GM19452 (cell line): ENCODE data around the gene LRR1.
A peak's percentile ranks its signal among the peaks of the same experiment; 100 is the strongest.
"Not testable (repeated sequence)": the region's sequence is repeated elsewhere in the genome, so short reads cannot be mapped to it uniquely, and the experiment has no call there.

Experiments
- ATAC-seq: cut with Tn5 transposase; IDR thresholded peaks from one replicate; pipeline ENCODE4 v1.9.1; 2021; ENCODE audit not compliant: unreplicated experiment

The LRR1 gene, protein sequence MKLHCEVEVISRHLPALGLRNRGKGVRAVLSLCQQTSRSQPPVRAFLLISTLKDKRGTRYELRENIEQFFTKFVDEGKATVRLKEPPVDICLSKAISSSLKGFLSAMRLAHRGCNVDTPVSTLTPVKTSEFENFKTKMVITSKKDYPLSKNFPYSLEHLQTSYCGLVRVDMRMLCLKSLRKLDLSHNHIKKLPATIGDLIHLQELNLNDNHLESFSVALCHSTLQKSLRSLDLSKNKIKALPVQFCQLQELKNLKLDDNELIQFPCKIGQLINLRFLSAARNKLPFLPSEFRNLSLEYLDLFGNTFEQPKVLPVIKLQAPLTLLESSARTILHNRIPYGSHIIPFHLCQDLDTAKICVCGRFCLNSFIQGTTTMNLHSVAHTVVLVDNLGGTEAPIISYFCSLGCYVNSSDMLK

DNA sequence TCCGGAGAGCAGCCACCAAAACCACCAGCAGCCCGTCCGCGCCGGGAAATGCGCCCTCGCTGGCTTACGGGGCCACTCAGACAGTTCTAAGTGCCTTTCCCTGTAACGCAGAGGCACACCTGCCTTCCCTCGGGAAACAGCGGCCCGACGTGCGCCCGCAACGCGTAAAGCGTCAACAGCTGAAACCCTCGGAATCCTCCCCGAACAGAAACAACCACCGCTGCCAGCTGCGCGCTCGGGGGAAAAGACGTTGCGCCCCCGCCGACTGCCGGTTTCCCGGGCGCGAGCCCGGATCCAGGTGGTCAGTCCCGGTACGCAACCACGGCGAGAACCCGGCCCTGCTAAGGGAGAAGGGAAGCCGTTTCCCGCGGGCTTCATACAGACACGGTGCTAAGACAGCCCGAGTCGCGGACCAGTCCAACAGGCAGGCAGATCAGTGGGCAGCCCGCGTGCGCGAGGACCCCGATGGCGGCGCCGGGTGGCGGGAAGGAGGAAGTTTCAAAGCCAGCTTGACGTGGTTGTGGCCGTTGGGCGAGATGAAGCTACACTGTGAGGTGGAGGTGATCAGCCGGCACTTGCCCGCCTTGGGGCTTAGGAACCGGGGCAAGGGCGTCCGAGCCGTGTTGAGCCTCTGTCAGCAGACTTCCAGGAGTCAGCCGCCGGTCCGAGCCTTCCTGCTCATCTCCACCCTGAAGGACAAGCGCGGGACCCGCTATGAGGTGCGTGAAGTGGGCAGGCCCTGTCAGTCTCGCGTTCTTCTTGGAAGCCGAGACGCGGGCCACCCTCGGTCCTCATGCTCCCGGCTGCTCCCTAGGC, at the start of gene LRR1:
Gene LRR1 (plus strand): TSS at position 456 of the 816 bp plus-strand sequence. CDS start 81 bp downstream, at position 537.
- peak; percentile 62 for ATAC-seq

DNA sequence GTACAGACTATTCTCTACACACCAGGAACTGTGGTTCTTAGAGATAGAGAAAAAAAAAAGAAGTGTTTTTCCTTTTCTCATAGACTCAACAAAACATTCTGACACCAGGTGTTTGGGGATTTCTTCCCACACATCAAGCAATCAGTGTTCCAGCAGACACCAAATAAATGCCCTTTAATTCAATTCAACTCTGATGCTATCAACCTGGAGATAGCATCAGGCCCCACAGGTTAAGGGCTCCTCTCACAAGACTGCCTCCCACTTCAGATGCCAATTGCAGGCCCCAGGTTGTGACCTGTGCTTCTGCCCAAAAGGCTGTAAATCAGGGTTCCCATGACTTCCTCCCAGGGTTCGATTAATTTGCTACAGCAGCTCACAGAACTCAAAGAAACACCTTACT, 49.3 kb upstream of the LRR1 start:
- no peak for ATAC-seq

DNA sequence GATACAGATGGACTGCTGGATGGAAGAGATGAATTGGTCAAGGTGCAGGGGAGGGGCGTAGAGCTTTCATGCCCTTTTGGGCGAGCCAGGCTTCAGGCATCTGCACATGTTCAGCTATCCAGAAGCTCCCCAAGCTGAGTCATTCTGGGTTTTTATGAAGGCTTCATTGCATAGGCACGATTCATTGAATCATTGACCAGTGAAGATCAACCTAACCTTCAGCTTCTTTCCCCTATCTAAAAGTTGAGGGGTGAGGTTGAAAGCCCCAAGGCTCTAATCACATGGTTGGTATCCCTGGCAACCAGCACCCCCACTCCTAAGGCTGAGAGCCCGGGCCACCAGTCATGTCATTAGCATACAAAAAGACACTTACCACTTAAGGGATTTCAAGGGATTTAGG, 48.9 kb upstream of the LRR1 start:
- ATAC-seq: no peak

DNA sequence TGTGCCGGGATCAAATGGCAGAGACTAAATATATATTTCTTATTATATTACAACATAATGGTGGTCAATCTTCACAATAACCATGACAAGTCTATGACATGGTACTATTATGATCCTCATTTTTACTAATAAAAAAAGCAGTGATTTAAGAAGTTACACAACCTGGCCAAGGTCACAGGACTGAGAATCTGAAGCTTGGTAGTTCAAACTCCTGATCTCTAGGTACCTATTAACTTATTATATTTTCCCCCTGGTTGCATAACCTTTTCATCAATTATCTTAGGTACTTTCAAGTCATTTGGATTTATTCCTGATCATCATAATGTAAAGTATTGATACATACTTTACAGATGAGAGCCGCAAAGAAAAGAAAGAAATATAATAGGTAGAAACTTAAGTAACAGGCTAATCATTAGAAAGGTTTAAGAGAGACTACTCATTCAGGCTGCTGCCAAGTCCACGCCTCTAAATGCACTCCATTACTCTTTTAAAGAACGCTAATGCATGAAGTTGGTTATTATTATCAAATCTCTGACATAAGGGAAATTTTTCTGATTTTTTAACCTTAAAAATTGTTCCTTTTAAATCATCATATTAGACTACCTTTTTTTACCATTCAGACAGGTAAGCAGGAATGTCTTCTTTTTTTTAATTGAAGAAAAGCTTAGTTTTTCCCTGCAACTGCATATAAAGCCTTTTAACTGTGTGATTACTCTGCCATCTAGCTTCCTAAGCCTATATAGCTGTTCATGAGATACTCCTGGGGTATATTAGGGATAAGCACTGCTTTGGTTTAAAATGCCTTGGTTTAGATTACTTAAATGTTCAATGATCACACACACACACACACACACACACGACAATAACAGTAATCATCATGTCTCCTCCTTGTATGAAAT, 48.2 kb upstream of the LRR1 start:
- no peak for ATAC-seq

DNA sequence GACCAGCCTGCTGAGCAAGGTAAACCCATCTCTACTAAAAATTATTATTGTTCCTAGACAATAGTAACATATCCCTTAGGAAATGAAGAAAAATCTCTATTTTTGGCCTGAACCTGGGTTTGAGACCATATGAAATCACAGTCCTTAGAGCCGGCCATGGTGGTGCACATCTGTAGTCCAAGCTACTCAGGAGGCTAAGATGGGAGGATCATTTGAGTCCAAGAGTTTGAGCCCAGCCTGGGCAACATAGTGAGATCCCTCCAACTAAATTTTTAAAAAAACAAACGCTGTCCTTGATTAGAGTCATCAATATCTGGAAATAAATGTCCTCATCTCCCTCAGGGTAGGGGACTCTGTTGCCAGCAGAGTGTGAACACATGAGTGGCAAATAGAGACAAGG, 47.2 kb upstream of the LRR1 start:
- no peak for ATAC-seq

DNA sequence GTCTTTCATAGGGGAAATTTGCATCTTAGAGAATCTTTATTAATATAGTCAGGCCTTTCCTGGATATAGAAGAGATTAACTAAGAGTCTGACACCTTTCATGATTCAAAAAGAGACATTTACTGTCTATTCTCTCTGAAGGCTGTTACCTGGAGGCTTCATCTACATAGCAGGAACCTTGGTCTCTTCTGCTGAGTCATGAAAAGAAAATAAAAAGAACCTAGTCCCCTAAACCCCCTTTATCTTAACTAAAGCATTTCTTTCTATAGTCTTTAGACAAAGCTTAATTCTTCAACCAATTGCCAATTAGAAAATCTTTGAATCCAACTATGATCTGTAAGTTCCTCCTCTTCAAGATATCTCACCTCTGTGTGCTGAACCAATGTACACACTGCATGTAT, 45.6 kb upstream of the LRR1 start:
- no peak for ATAC-seq

DNA sequence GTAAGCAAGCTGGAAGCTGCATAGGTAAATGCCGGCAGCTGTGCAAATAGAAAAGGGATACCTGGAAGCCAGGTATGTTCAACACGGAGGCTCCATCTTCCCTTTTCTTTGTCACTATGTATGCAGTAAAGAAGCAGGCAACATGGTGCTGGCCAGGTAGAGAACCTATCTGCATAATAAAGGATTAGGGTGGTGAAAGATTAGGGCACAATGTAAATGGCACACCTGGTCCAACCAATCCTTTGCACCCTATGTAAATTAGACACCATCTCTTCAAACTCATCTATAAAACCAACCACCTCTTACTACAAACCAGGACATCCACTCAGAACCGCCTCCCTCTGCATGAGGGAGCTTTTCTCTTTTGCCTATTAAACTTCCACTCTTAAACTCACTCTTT, 44.8 kb upstream of the LRR1 start:
- no peak for ATAC-seq

DNA sequence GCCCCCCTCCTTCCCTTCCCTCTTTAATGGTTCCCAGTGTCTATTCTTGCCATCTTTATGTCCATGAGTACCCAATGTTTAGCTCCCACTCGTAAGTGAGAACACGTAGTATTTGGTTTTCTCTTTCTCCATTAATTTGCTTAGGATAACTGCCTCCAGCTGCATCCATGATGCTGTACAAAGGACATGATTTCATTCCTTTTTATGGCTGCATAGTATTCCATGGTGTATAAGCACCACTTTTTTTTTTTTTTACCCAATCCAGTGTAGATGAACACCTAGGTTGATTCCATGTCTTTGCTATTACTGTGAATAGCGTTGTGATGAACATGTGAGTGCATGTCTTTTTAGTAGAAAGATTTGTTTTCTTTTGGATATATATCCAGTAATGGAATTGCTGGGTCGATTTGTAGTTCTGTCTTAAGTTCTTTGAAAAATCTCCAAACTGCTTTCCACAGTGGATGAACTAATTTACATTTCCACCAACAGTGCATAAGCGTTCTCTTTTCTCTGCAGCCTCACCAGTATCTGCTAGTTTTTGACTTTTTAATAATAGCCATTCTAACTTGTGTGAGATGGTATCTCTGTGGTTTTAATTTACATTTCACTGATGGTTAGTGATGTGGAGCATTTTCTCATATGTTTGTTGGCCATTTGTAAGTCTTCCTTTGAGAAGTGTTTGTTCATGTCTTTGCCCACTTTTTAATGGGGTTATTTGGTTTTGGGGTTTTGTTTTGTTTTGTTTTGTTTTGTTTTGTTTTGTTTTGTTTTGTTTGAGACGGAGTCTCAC, 38.6 kb upstream of the LRR1 start:
- no peak for ATAC-seq

DNA sequence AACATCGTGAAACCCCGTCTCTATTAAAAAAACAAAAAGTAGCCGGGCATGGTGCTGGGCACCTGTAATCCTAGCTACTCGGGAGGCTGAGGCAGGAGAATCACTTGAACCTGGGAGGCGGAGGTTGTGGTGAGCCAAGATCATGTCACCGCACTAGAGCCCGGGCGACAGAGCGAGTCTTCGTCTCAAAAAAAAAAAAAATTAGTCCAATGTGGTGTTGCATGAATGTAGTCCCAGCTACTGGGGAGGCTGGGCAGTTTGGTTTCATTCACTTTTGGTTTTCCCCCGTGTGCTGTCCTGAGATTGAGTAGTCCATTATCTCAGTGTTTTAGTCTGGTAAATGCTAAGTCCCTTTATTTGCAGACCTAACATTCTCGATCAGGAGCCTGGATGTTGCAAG, 32.0 kb upstream of the LRR1 start:
- no peak for ATAC-seq

DNA sequence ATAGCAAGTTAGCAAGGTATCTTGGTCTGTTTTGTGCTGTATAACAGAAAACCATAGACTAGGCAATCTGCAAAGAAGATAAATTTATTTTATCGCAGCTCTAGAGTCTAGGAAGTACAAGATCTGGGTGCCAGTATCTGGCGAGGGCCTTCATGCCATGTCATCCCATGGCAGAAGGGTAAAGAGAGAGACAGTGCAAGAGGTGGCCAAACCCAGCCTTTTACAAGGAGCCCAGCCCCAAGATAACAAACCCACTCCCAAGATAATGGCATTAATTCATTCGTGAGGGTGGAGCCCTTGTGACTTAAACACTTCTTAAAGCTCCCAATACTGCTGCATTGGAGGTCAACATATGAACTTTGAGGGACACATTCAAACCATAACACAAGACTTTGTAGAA, 29.5 kb upstream of the LRR1 start:
- ATAC-seq: no peak

DNA sequence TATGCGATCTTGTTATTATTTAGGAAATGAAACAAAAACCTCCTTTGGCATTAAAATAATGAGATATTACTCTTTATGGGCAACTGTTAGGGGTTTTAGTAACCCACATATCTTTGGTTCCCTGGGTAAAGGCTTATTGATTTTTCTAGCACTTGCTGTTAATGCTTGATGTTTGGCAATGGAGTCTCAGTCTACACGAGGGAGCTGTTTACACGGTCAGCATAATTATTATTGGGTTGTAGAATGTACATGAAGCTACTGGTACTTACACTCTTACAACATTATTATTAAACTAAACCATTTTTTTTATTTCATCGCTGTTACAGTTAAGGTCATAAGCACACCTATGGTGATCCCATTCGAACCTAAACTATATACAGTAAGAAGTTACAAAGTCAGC, 24.7 kb upstream of the LRR1 start:
- ATAC-seq: no peak

DNA sequence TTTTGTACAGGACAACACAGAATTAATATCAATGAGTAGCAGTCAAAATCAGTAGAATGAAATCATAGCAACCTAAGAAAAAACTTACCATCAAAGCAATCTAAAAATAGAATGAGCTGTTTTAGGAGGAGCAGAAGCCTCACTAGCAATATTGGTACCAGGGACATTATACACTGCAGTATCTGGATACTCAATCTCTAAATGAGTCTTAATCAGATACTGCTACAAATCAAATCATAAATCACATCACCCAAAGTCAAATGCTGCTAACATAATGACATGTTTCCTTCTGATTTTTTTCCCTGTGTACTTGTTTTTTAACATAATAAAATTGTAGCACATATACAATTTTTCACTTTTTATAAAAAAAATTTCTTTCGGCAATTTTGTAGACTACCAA, 20.6 kb upstream of the LRR1 start:
- ATAC-seq: no peak

DNA sequence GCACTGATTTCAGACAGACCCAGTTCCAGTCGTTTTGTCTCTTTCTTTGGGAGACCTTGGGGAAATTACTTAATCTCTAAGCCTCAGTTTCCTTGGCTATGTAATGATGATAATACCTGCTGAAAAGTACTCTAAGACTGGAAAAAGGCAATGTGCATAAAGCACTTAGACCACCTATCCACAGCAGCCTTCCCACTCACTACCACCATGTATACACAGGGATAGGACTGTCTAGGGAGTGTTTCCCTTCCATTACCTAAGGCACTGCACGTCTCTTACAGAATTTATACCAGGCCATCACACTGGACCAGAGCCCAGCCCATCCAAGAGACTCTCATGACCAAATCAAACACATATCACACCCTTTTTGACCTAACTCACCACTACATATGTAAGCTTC, 18.9 kb upstream of the LRR1 start:
- ATAC-seq: no peak

DNA sequence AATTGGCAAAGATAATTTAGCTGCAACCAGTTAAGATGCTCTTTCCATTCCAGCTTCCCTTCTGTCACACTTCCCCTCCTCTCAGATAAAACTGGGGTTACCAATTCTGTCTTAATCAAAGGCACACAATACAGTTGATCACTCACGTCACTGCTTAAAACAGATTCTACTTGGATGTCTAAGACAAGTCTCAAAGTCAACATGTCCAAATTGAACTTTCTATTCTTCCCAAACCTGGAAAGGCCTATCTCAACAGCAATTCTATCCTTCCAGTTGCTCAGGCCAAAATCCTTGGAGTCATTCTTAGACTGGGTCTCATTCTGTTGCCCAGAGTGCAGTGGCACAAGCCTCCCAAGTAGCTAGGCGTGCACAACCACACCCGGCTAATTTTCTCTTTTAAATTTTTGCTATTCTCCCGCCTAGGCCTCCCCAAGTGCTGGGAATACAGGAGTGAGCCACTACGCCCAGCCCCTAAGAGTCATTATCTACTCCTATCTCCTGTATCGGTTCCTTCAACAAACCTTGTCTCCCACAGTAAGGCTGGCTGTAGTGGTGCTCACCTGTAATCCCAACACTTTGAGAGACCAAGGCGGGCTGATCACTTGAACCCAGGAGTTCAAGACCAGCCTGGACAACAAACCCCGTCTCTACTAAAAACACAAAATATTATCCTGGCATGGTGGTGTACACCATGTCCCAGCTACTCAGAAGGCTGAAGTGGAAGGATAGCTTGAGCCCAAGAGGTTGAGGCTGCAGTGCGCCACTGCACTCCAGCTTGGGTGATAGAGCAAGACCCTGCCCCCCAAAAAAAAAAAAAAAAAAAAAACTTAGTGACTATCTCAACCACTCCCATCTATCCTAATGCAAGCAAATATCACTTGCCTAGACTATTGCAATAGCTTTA, 17.3 kb upstream of the LRR1 start:
- no peak for ATAC-seq

DNA sequence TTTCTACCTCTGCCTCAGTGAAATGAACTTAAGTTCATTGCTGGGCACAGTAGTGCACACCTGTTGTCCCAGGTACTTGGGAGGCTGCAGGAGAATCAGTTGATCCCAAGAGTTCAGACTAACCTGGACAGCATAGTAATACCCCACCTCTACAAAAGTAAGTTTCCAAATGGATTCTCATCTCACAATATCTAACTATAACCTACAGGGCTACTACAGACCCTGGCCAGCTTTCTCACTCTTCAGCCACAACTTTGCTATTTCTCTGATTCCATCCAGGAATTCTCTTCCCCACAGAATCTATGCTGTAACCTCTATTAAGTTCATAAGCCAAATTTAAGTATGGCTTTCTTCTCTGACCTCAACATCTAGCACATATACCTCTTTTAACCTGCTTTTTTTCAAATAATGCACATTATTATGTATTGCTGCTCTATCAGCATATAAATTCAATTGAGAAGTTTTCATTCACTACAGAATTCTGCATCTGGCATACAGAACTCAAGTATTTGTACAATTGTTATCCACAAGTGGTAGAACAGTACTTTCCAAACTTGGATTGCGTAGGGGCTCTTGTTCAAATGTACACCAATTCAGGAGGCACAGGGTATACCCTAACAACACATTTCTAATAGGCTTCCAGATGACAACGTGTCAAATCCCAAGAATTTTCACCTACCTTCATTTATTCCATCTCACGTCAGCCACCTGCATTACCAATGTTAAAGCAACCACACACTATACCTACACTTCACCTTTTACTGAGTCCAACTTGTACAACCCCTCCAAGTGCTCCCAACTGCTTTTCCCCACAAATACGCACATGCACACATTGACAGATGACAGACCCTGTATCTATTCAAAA, 16.4 kb upstream of the LRR1 start:
- ATAC-seq: no peak

DNA sequence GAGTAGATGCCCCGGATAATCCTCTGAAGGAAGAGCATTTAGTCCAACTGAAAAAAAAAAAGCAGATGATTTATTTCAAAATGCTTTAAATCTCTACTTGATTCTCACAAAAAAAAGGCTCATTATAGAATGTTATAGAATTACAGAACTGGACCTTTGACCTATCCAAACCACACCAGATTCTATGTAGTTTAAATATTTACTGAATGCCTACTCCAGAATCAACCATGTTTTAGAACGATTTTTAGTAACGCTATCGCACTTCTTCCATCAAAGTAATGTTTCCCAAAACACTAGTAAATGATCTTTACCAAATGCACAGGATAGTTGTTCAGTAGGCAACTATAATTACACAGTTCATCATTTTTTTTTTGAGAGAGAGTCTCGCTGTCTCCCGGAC, 15.1 kb upstream of the LRR1 start:
- ATAC-seq: no peak

DNA sequence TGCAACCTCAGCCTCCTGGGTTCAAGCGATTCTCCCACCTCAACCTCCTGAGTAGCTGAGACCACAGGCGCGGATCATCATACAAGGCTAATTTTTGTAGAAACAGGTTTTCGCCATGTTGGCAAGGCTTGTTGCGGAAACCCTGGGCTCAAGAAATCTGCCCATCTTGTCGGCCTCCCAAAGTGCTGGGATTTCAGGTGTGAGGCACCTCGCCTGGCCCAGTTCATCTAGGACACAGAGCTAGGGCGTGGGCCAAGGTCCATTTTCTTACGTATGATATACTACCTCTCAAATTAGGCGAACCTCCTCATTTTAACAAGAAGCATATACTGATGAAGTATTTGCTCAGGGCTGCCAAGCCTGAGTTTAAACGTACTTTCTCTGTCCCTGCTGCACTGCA, 14.7 kb upstream of the LRR1 start:
- no peak for ATAC-seq

DNA sequence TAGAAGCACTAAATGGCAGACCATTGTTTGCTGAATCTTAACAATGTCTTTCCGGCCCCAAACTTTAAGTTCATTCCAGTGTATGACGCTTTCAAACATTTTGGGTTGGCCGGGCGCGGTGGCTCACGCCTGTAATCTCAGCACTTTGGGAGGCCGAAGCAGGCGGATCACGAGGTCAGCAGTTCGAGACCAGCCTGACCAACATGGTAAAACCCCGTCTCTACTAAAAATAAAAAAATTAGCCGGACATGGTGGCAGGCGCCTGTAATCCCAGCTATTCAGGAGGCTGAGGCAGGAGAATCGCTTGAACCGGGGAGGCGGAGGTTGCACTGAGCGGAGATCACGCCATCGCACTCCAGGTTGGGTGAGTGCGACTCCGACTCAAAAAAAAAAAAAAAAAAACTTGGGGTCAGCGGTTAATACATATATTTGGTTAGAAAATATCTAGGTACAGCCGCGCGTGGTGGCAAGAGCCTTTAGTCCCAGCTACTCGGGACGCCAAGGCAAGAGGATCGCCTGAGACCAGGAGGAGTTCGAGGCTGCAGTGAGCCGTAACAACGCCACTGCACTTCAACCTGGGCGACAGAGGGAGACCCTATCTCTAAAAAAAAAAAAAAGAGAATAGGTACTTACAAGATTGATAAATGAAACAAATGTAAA, 13.6 kb upstream of the LRR1 start:
- not testable (repeated sequence) for ATAC-seq
